GM21619 (cell line): ENCODE results near the gene C16orf95.
"Not testable (repeated sequence)": the region's sequence is repeated elsewhere in the genome, so short reads cannot be mapped to it uniquely, and the experiment has no call there.

Source experiments
- ATAC-seq: cut with Tn5 transposase; IDR thresholded peaks from one replicate; pipeline ENCODE4 v1.9.1; 2021; ENCODE audit not compliant: unreplicated experiment

Gene C16orf95

GRCh38 chr16:87347932-87348615, 30.9 kb upstream of the C16orf95 start:
- no peak for ATAC-seq

DNA sequence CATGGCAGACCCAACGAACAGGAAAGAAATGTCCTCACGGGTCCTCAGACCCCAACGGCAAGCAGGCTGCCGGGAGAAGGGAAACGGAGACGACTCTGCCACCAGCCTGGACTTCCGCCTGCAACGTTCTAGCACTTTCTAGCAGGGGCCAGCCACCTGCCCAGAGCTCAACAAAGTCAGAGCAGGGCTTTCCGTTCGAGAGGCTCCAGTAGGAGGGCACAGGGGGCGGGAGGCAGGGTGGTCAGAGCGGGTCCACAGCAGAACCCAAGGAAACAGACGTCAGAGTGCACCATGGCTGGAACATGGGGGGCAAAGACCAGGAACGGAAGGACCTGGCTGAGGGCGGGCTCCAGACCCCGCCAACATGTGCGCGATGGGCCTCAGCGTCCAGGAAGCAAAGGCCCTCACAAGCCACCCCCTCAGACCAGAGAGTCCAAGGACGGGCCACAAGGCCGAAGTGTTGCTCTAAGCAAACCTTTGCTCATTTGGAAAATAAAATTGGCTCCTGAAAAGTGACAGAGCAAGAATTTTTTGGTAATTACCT, 29.4 kb upstream of the C16orf95 start:
- no peak for ATAC-seq

GRCh38 chr16:87345726-87346424, 28.7 kb upstream of the C16orf95 start:
- ATAC-seq, result no peak

- no peak for ATAC-seq
These were observed 27.9 kb upstream of the C16orf95 start for GRCh38 chr16:87344931-87345631.

DNA sequence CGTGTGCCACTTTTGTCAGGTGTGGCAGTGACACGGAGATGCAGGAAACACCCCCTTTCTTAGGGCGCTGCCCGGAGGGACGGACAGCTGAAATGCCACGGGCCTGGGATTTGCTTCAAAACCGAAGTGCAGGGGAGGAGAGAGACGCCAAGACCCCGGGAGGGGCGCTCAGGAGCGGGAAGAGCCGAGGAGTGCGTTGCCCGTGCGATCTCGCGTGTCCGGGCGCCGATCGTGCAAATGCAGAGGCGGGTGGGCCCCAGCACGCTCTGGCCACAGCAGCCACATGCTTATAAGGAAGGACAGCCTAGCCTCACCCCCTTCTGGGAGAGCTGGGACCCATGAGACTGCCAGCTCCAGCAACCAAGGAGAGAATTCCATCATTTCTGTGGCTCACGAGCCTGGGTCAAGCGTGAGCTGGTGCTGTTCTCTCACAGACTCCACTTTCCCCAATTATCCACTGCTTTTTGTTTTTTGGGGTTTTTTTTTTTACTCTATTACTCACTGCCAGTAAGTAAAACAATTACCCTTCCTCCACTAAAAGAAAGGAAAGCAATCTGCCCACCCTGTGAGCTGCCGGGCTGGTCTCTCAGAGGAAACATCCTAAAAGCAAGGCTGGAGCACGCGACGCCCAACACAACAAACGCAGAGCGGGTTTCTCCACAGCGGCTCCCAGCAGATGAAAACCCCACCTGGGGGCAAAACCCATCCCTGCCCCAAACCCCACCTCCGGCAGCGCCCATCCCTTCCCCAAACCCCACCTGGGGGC, 27.2 kb upstream of the C16orf95 start:
- no peak for ATAC-seq

- no peak for ATAC-seq
These were observed 26.5 kb upstream of the C16orf95 start for GRCh38 chr16:87343753-87344050.

DNA sequence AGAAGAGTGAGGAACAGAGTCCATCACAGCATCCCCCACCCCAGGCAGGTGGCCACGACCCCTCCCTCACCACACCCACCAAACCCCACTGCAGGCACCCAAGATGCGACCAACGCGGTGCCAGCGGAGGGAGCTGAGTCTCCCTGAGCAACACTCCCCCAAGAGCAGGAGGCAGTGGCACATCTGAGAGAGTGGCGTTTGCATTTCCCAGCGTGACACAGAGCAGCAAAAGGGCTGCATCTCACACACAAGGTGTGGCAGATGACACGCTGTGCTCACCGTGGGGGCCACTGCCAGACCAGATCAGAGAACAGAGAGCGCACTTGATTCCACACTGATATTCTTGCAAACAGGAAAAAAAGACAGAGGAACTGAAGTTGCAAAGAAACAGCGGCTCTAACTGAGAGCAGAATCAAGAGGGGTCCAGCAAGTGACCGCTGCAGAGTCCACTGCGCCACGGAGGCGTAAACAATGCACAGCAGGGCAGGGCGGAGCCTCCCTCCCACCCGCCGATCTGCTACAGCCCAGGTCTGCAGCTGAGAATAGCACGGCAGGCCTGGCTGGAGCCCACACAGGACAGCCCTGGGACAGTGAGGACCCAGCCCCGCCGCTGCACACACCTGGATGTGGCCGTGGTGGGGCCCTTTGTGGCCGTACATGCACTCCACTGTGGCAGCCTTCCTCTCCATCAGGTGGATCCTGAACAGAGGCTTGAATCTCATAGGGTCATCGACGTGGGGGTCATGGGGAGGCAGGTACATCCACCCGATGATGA, 26.0 kb upstream of the C16orf95 start:
- ATAC-seq, result no peak

DNA sequence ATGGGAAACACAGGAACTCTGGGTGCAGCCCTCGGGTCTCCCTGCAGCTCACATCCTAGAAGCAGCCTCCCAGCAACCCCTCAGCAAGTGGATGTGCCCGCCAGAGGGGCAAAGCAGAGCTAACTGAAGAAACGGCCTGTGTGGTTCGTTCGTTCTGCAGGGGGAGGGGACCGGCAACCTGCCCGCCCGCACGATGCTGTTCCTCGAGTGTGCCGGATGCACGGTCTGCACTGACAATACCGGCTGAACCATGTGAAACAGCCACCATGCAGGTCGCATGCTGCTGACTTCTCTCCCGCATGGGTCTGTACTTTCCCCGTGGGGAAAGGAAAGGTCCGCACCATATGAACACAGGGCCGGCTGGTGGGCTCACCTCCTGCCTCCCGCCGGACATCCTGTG, 25.3 kb upstream of the C16orf95 start:
- ATAC-seq, result no peak

- no peak for ATAC-seq
These were observed 23.0 kb upstream of the C16orf95 start for GRCh38 chr16:87340198-87340597.

DNA sequence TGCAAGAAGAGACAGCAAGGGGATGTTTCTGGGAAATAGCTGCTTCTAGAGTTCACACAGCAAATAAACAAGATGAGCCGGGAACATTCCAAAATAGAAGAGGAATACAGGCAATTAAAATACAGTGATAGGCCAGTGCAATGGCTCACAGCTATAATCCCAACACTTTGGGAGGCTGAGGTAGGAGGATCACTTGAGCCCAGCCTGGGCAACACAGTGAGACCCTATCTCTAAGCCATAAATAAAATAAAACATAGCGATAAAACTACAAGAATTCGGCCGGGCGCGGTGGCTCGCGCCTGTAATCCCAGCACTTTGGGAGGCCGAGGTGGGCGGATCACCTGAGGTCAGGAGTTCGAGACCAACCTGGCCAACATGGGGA, 22.5 kb upstream of the C16orf95 start:
- not testable (repeated sequence) for ATAC-seq

- no peak for ATAC-seq
These were observed 22.0 kb upstream of the C16orf95 start for GRCh38 chr16:87339086-87339723.

DNA sequence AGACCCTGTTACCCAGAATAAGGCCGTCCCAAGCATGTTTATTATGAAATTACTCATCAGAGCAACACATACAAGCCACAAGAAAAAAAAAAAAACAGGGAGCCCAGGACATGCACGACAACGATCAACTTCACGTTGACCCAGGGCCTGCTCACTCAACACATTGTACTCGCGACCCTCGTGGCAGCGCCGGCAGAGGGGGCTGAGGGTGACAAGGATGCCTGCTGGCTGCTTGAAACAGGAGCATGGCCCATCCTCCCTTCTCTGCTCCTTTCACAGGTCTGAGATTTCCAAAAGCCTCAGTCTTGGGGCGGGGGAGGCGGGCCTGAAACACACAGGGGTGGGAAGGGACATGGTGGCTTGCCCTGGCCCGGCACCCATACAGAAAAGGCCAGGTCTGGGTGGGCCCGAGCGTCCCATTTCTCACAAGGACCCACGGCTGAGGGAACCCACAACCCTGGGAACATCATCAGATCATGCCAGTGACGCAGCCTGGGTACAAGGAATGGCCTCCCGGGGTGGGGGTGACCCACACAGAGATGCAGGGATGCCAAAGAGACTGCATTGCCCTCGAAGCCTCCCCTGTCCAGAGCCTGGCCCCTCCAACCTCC, 21.1 kb upstream of the C16orf95 start:
- no peak for ATAC-seq

- no peak for ATAC-seq
These were observed 20.1 kb upstream of the C16orf95 start for GRCh38 chr16:87337262-87337771.

DNA sequence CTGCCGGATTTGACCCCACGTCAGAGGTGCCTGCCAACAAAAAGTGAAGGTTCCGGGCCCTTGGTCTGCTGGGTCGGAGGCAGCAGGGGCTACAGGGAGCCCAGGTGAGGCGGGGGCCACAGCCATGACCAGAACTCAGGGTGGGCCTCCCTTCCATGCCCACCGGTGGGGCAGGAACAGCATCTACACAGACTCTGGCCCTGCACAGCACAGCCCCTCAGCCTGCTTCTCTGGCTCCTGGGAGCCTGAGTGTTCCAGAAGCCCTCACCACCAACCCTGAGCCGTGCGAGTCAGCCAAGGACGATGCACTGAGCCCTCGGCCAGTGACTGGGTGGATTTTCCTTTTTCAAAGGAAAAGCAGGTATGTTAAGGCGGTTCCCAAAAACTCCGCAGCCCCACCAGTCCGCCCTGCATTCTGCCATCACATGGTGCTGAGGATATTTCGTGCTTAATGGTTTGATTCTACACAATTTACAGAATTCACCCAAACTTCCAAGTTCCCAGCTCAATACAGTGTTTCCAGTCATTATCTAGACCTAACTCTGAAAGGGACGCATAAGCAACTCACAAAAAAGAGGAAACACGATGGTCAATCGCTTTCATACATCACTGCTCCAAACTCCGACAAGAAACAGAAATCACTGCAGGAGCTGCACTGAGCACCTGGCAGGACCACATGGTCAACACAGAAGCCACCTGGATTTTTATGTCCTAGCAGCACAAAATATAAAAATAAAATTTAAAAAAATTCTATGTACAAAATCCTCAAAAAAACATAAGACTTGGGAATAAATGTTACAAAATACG, 19.4 kb upstream of the C16orf95 start:
- ATAC-seq, result no peak

DNA sequence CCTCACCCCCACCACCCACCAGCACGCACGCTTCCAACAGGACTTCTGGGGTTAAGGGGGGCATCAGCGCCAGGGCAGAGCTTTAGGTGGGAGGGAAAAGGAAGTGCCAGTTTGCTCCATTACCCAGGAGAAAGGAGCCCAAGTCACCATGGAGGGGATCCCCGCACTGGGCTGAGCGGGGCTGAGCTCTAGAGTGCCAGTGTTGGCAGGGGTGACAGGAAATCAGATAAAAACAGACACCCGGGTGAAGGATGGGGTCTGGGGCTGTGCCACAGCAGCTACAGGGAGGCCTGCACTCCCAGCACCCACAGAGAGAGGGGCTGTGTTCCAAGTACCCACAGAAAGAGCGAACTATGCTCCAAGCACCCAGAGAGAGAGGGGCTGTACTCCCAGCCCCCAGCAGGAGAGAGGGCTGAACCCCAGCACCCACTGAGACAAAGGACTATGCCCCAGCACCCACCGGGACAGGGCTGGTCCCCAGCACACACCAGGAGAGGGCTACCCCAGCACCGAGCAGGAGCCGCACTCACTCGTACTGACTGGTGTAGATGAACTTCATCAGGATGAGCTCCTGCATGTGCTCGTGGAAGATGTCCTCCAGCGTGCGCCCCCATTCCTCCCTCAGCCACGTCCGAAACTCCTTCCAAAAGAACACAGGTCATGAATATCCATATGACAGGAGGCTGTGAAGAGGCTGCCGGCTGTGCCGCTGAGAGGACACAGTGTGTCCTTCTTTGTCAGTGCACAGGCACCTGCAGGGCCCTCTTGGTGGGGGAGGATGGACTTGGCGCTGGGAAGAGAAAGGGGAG, 18.6 kb upstream of the C16orf95 start:
- ATAC-seq, result no peak

DNA sequence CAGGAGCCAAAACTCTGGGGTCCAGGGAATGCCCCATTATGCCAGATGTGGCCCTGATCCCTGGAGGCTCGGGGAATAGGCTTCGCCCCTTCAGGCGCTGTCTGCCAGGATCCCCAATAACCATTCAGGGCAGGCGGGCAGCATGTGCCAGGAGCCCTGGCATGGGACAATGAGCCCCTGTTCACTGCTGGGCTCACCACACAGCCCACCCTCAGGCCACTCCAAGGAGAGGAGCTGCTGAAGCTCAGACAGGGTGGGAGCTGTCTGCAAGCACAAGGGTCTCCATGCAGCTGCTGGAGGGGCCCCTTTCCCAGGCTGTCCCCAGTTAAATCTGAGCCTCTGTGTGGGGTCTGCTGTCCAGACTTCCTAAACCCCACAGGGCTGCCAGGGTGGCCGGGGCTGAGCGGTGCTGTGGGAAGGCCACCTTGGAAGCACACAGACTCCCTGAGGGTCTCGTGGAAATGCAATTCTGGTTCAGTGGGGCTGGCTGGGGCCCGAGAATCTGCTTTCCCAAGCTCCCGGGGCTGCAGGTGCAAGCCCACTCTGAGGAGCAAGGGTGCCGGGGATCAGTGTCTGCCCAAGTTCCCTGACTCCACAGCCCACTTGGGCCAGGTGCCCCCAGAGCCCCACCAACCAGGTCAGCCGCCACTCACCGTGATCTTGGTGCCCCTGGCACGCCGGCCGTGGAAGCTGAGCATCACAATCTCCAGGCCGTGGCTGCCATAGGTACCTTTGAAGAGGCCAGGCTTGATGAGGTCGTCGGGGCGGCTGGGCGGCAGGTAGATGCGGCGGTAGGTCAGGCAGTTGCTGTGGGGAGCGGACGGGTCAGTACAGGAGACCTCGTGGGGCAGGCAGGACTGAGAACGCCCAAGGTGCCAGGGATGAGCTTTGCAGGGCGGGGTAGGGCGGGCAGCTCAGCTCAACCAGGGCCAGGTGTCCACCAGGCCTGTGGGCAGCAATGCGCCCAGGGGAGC, 17.7 kb upstream of the C16orf95 start:
- ATAC-seq, result no peak
